Naive thymus-derived CD4-positive, alpha-beta T cell (primary cell): Measurements from ENCODE around the gene ITSN1. TPM values are rescaled to one million over a fixed set of nuclear protein-coding genes. Genes with fewer than 3 reads are reported as not detected.
"Not testable (repeated sequence)": the region's sequence is repeated elsewhere in the genome, so short reads cannot be mapped to it uniquely, and the experiment has no call there.

ENCODE experiments used
- ATAC-seq: fragments of 150-1000 bp; cut with Tn5 transposase; 2 replicates; pipeline ENCODE4 v1.10.0; 2021; ENCODE audit warnings: mild to moderate bottlenecking, moderate library complexity
- CTCF ChIA-PET: fragments of 350-600 bp; sonication (Branson Sonifier 250); formaldehyde crosslinking; loops from one replicate; lab custom pipeline; 2021; ENCODE audit warnings: antibody characterized with exemption; lab: Charles Lee
- POLR2A ChIA-PET: fragments of 350-600 bp; sonication (Branson Sonifier 250); formaldehyde crosslinking; loops from one replicate; lab custom pipeline; 2021; ENCODE audit warnings: antibody characterized with exemption, inconsistent platforms; lab: Charles Lee
- DNase-seq, 9 donors: peaks; one replicate each; pipeline versions ENCODE4 v3.0.0 to v3.0.0-alpha.2; 2020 to 2022; ENCODE audit warnings: mixed read lengths in 1 of 9
- H3K27ac ChIP-seq: one replicate; pipeline ENCODE4 v1.7.0; 2013; ENCODE audit warnings: mild to moderate bottlenecking, low read depth, low read length, moderate library complexity
- H3K27me3 ChIP-seq, 2 donors: one replicate each; pipeline ENCODE4 v1.7.0; 2013; ENCODE audit warnings: low read length in 2 of 2, mild to moderate bottlenecking in 2 of 2, moderate library complexity in 2 of 2; ENCODE audit not compliant: control insufficient read depth in 2 of 2, insufficient read depth in 2 of 2
- H3K36me3 ChIP-seq, 3 experiments: 1 replicate in 2 of 3; 2 replicates in 1 of 3; pipeline ENCODE4 v1.7.0; 2013; ENCODE audit warnings: low read length in 3 of 3, mild to moderate bottlenecking in 3 of 3, moderate library complexity in 1 of 3; ENCODE audit not compliant: insufficient read depth in 3 of 3, control insufficient read depth in 2 of 3
- H3K4me1 ChIP-seq, 2 donors: one replicate each; pipeline ENCODE4 v1.7.0; 2013; ENCODE audit warnings: low read length in 2 of 2, mild to moderate bottlenecking in 2 of 2, moderate library complexity in 1 of 2; ENCODE audit not compliant: control insufficient read depth in 2 of 2, insufficient read depth in 2 of 2
- H3K4me3 ChIP-seq: 2 replicates; pipeline ENCODE4 v1.7.0; 2013; ENCODE audit warnings: mild to moderate bottlenecking, low read length
- H3K9me3 ChIP-seq, 3 experiments: 1 replicate in 2 of 3; 2 replicates in 1 of 3; pipeline ENCODE4 v1.7.0; 2013; ENCODE audit warnings: low read length in 3 of 3; ENCODE audit not compliant: control insufficient read depth in 2 of 3
- H3K27ac Mint-ChIP-seq, 9 donors: one replicate each; pipeline ENCODE4 v1.8.0; 2020 to 2022; ENCODE audit warnings: mixed read lengths in 9 of 9, mild to moderate bottlenecking in 8 of 9, moderate library complexity in 5 of 9, inconsistent platforms in 2 of 9
- H3K27me3 Mint-ChIP-seq, 5 donors: one replicate each; pipeline ENCODE4 v1.8.0; 2021 to 2022; ENCODE audit warnings: mixed read lengths in 5 of 5, mild to moderate bottlenecking in 1 of 5
- H3K36me3 Mint-ChIP-seq, 5 donors: one replicate each; pipeline ENCODE4 v1.8.0; 2020 to 2022; ENCODE audit warnings: mixed read lengths in 5 of 5, mild to moderate bottlenecking in 3 of 5, inconsistent platforms in 1 of 5
- H3K4me1 Mint-ChIP-seq, 7 donors: one replicate each; pipeline ENCODE4 v1.8.0; 2020 to 2022; ENCODE audit warnings: mixed read lengths in 7 of 7, mild to moderate bottlenecking in 3 of 7, inconsistent platforms in 1 of 7
- H3K4me3 Mint-ChIP-seq, 10 donors: one replicate each; pipeline ENCODE4 v1.8.0; 2020 to 2022; ENCODE audit warnings: mild to moderate bottlenecking in 10 of 10, mixed read lengths in 10 of 10, moderate library complexity in 6 of 10, inconsistent platforms in 2 of 10
- H3K9me3 Mint-ChIP-seq, 11 donors: one replicate each; pipeline ENCODE4 v1.8.0; 2020 to 2022; ENCODE audit warnings: mixed read lengths in 11 of 11, mild to moderate bottlenecking in 4 of 11, inconsistent platforms in 1 of 11, moderate library complexity in 1 of 11
- intact Hi-C, 2 donors: fragments of 100-400 bp; cut with micrococcal nuclease; formaldehyde crosslinking; loops; one replicate each; pipeline ENCODE4 v1.15.1; 2023
- polyA plus RNA-seq, 2 donors: library from polyadenylated mRNA; unstranded; fragments of 300-500 nt; fragmentation: Illumina TruSeq; gene quantifications; one replicate each; pipeline ENCODE4 v1.2.3, GENCODE V29; 2021
- total RNA-seq, 6 experiments: library from RNA in 5 of 6; stranded (reverse) in 5 of 6; gene quantifications; 1 replicate in 5 of 6; 2 replicates in 1 of 6; pipeline ENCODE4 v1.2.3 and lab custom pipeline; 2021 to 2026

ITSN1 gene
- total and polyA plus RNA-seq, 7 experiments from 2014 or later: 1.2 to 8.6 (median 3.2) TPM

GRCh38 chr21:33674226-33674625, 31.9 kb downstream of the ITSN1 start:
- Histone ChIP-seq H3K4me1 (no peaks in the 10 kb centered on the region), H3K27me3 (no peaks in the 10 kb centered on the region), H3K9me3 (no peaks in the 10 kb centered on the region), H3K27ac (no peak overlapping the region), H3K4me3 (no peak overlapping the region), H3K36me3 (no peaks in the 10 kb centered on the region)
- no peak overlapping the region for H3K4me3 Mint-ChIP-seq
- peaks cover 0 to 2% (median 0%) of the 10 kb centered on the region in 11 donors for H3K9me3 Mint-ChIP-seq
- H3K36me3 Mint-ChIP-seq: no peaks in the 10 kb centered on the region
- intact Hi-C loops: no loop called here
- no peak for ATAC-seq
- POLR2A ChIA-PET: interaction anchor here (0.6 kb wide), 1 partner anchor 13 kb away, joined by 3 read pairs; no protein-coding TSS in a partner anchor
- CTCF ChIA-PET: no interaction called here
- H3K27me3 Mint-ChIP-seq: peaks cover 0 to 4% (median 3%) of the 10 kb centered on the region in 5 donors
- no peak for DNase-seq
- peaks cover 0 to 1% (median 0%) of the 10 kb centered on the region in 7 donors for H3K4me1 Mint-ChIP-seq
- no peak overlapping the region for H3K27ac Mint-ChIP-seq

GRCh38 chr21:33676666-33677065, 34.4 kb downstream of the ITSN1 start:
- CTCF ChIA-PET: not testable (repeated sequence)

DNA sequence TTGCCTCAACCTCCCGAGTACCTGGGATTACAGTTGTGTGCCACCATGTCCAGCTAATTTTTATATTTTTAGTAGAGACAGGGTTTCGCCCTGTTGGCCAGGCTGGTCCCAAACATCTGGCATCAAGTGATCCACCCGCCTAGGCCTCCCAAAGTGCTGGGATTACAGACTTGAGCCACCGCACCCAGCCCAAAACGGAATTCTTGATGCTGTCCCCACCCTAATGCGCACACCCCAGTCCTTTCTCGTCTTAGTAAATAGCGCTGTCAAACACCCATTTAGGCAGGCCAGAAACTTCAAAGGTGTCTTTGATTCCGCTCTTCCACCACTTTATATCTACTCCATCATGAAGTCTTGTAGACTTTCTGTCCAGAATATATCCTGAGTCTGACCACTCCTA, 35.1 kb downstream of the ITSN1 start:
- Mint-ChIP-seq H3K36me3 (no peaks in the 10 kb centered on the region), H3K27ac (no peak overlapping the region), H3K9me3 (peaks cover 0 to 2% (median 0%) of the 10 kb centered on the region in 11 donors), H3K4me3 (no peak overlapping the region), H3K4me1 (peaks cover 0 to 1% (median 0%) of the 10 kb centered on the region in 7 donors), H3K27me3 (peaks cover 0 to under 1% (median 0%) of the 10 kb centered on the region in 5 donors)
- CTCF ChIA-PET: no interaction called here
- POLR2A ChIA-PET: no interaction called here
- no peaks in the 10 kb centered on the region for H3K9me3 ChIP-seq
- H3K27me3 ChIP-seq: no peaks in the 10 kb centered on the region
- intact Hi-C loops: no loop called here
- H3K36me3 ChIP-seq: no peaks in the 10 kb centered on the region
- DNase-seq (no peak), ATAC-seq (no peak)
- no peaks in the 10 kb centered on the region for H3K4me1 ChIP-seq
- H3K4me3 ChIP-seq: no peak overlapping the region
- no peak overlapping the region for H3K27ac ChIP-seq

More at GRCh38 chr21:33676666-33677065, 34.4 kb downstream of the ITSN1 start:
- H3K4me3 Mint-ChIP-seq, H3K27ac ChIP-seq, H3K27ac Mint-ChIP-seq, H3K27me3 Mint-ChIP-seq, H3K4me1 Mint-ChIP-seq, H3K9me3 Mint-ChIP-seq, POLR2A ChIA-PET, intact Hi-C loops, H3K9me3 ChIP-seq, H3K4me3 ChIP-seq, H3K27me3 ChIP-seq, DNase-seq, ATAC-seq, H3K36me3 Mint-ChIP-seq, H3K4me1 ChIP-seq, H3K36me3 ChIP-seq: not testable (repeated sequence)

GRCh38 chr21:33680870-33681269, 38.6 kb downstream of the ITSN1 start:
- POLR2A ChIA-PET: interaction anchor here (0.6 kb wide), 1 partner anchor 19 kb away, joined by 5 read pairs; no protein-coding TSS in a partner anchor

GRCh38 chr21:33682992-33683627, 40.8 kb downstream of the ITSN1 start:
- Mint-ChIP-seq H3K4me3 (no peak overlapping the region), H3K9me3 (no peaks in the 10 kb centered on the region), H3K4me1 (no peaks in the 10 kb centered on the region), H3K36me3 (peaks cover 0 to 2% (median 0%) of the 10 kb centered on the region in 5 donors), H3K27me3 (peaks cover 0 to 23% (median 2%) of the 10 kb centered on the region in 5 donors), H3K27ac (no peak overlapping the region)
- Histone ChIP-seq H3K27me3 (no peaks in the 10 kb centered on the region), H3K9me3 (no peaks in the 10 kb centered on the region), H3K36me3 (no peaks in the 10 kb centered on the region), H3K4me3 (no peak overlapping the region), H3K27ac (no peak overlapping the region), H3K4me1 (no peaks in the 10 kb centered on the region)
- intact Hi-C loops: no loop called here
- no peak for ATAC-seq
- ChIA-PET CTCF (no interaction called here), POLR2A (no interaction called here)
- DNase-seq: no peak

More at GRCh38 chr21:33680870-33681269, 38.6 kb downstream of the ITSN1 start:
- no peaks in the 10 kb centered on the region for H3K36me3 Mint-ChIP-seq
- H3K27ac Mint-ChIP-seq: no peak overlapping the region
- DNase-seq (no peak), ATAC-seq (no peak)
- H3K9me3 Mint-ChIP-seq: peaks cover 0 to 2% (median 0%) of the 10 kb centered on the region in 11 donors
- no peaks in the 10 kb centered on the region for H3K36me3 ChIP-seq
- H3K4me3 ChIP-seq: no peak overlapping the region
- H3K4me1 ChIP-seq: no peaks in the 10 kb centered on the region
- H3K4me3 Mint-ChIP-seq: no peak overlapping the region
- CTCF ChIA-PET: no interaction called here
- no peak overlapping the region for H3K27ac ChIP-seq
- intact Hi-C loops: no loop called here
- peaks cover 0 to 16% (median 0%) of the 10 kb centered on the region in 5 donors for H3K27me3 Mint-ChIP-seq
- no peaks in the 10 kb centered on the region for H3K9me3 ChIP-seq
- H3K4me1 Mint-ChIP-seq: no peaks in the 10 kb centered on the region
- no peaks in the 10 kb centered on the region for H3K27me3 ChIP-seq

DNA sequence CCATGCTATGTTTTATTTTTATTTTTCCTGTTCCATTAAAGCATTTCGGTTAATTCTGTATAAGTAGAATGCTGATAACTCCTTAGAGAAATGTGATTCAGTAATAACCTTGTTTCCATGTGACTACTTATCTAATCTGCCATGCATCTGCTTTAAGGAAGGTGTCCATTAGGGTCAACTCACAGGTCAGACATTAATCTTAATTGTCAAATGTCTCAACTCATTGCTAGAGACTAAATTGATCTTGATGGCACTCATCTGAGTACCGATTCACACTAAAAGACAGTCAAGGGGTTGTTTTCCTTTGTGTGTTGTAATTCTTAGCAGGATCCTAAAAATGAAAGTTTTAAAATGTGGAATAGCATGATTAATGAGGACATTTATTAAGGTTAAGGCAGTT, 41.8 kb downstream of the ITSN1 start:
- POLR2A ChIA-PET: no interaction called here
- no peak overlapping the region for H3K27ac ChIP-seq
- intact Hi-C loops: no loop called here

More for the DNA sequence above, 41.8 kb downstream of the ITSN1 start:
- H3K4me1 Mint-ChIP-seq: no peaks in the 10 kb centered on the region
- DNase-seq (no peak), ATAC-seq (no peak)
- Histone ChIP-seq H3K9me3 (no peaks in the 10 kb centered on the region), H3K27me3 (no peaks in the 10 kb centered on the region), H3K4me1 (no peaks in the 10 kb centered on the region), H3K4me3 (no peak overlapping the region), H3K36me3 (no peaks in the 10 kb centered on the region)
- H3K4me3 Mint-ChIP-seq: no peak overlapping the region
- H3K27ac Mint-ChIP-seq: no peak overlapping the region
- no peaks in the 10 kb centered on the region for H3K9me3 Mint-ChIP-seq
- H3K36me3 Mint-ChIP-seq: peaks cover 0 to 4% (median 0%) of the 10 kb centered on the region in 5 donors
- H3K27me3 Mint-ChIP-seq: peaks cover 0 to 23% (median 6%) of the 10 kb centered on the region in 5 donors
- CTCF ChIA-PET: no interaction called here
